GOT3 (cell line): ENCODE measurements around the gene CYP3A5.

Source experiments
- DNase-seq: peaks from one replicate; lab custom pipeline; 2025; ENCODE audit warnings: mixed read lengths; lab: John Stamatoyannopoulos, UW

The CYP3A5 gene

GRCh38 chr7:99615989-99616358 is 63.8 kb downstream of the CYP3A5 start:
- no peak for DNase-seq

- no peak for DNase-seq
Observed at GRCh38 chr7:99614495-99614894, 65.3 kb downstream of the CYP3A5 start.

GRCh38 chr7:99607548-99607947 is 72.2 kb downstream of the CYP3A5 start:
- no peak for DNase-seq

- no peak for DNase-seq
Observed at GRCh38 chr7:99606531-99606930, 73.3 kb downstream of the CYP3A5 start.

GRCh38 chr7:99605527-99605926 is 74.3 kb downstream of the CYP3A5 start:
- no peak for DNase-seq

- no peak for DNase-seq
Observed at GRCh38 chr7:99601656-99602310, 78.0 kb downstream of the CYP3A5 start.

- no peak for DNase-seq
Observed at GRCh38 chr7:99599836-99600235, 80.0 kb downstream of the CYP3A5 start.
